IPS-18a (cell line): ENCODE measurements around the gene IPO9.
"Not testable (repeated sequence)": the region's sequence is repeated elsewhere in the genome, so short reads cannot be mapped to it uniquely, and the experiment has no call there.

Experiments used
- H3K27ac ChIP-seq: one replicate; pipeline ENCODE4 v1.5.1; 2013; ENCODE audit warnings: low read length
- H3K27me3 ChIP-seq: one replicate; pipeline ENCODE4 v1.6.1; 2013; ENCODE audit warnings: mild to moderate bottlenecking, low read length; ENCODE audit not compliant: control insufficient read depth, insufficient read depth
- H3K36me3 ChIP-seq: one replicate; pipeline ENCODE4 v1.6.1; 2013; ENCODE audit warnings: low read depth, low read length; ENCODE audit not compliant: control insufficient read depth
- H3K4me1 ChIP-seq: one replicate; pipeline ENCODE4 v1.6.1; 2013; ENCODE audit warnings: low read depth, low read length; ENCODE audit not compliant: control insufficient read depth
- H3K4me3 ChIP-seq: one replicate; pipeline ENCODE4 v1.5.1; 2013; ENCODE audit warnings: low read length
- H3K9ac ChIP-seq: one replicate; pipeline ENCODE4 v1.6.1; 2013; ENCODE audit warnings: mild to moderate bottlenecking, low read length, moderate library complexity
- H3K9me3 ChIP-seq: one replicate; pipeline ENCODE4 v1.6.1; 2013; ENCODE audit warnings: low read depth, low read length; ENCODE audit not compliant: control insufficient read depth

Gene IPO9

GRCh38 chr1:201856722-201857121 is 27.8 kb downstream of the IPO9 start:
- not testable (repeated sequence) for H3K27ac ChIP-seq, H3K9me3 ChIP-seq, H3K27me3 ChIP-seq, H3K9ac ChIP-seq, H3K4me3 ChIP-seq, H3K4me1 ChIP-seq
- H3K36me3 ChIP-seq = peaks cover 95% of the 10 kb centered on the region

GRCh38 chr1:201859424-201859823 is 30.5 kb downstream of the IPO9 start:
- H3K4me3 ChIP-seq = no peak overlapping the region
- no peak overlapping the region for H3K27ac ChIP-seq
- H3K9me3 ChIP-seq = no peaks in the 10 kb centered on the region
- H3K9ac ChIP-seq = no peak overlapping the region
- peaks cover 95% of the 10 kb centered on the region for H3K36me3 ChIP-seq
- H3K4me1 ChIP-seq = no peaks in the 10 kb centered on the region
- H3K27me3 ChIP-seq = no peaks in the 10 kb centered on the region

GRCh38 chr1:201861448-201861847 is 32.5 kb downstream of the IPO9 start:
- Histone ChIP-seq H3K9ac (no peak overlapping the region), H3K4me3 (no peak overlapping the region), H3K27ac (no peak overlapping the region), H3K9me3 (no peaks in the 10 kb centered on the region), H3K4me1 (no peaks in the 10 kb centered on the region), H3K36me3 (peaks cover 95% of the 10 kb centered on the region), H3K27me3 (no peaks in the 10 kb centered on the region)

DNA sequence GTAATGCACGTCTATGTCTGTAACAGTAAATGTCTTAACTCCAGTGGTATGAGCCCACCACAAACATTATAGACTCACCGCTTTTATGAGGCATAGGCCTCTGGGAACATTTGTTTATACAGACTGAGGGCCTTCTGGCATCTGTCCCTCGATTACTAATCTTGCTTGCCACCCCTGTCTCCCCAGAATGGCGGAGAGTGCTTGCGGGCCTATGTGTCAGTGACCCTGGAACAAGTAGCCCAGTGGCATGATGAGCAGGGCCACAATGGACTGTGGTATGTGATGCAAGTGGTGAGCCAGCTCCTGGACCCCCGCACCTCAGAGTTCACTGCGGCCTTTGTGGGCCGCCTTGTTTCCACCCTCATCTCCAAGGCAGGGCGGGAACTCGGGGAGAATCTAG is 41.4 kb downstream of the IPO9 start:
- Histone ChIP-seq H3K4me1 (no peaks in the 10 kb centered on the region), H3K27ac (no peak overlapping the region), H3K27me3 (no peaks in the 10 kb centered on the region), H3K4me3 (no peak overlapping the region), H3K9ac (no peak overlapping the region), H3K36me3 (peaks cover 95% of the 10 kb centered on the region), H3K9me3 (no peaks in the 10 kb centered on the region)

DNA sequence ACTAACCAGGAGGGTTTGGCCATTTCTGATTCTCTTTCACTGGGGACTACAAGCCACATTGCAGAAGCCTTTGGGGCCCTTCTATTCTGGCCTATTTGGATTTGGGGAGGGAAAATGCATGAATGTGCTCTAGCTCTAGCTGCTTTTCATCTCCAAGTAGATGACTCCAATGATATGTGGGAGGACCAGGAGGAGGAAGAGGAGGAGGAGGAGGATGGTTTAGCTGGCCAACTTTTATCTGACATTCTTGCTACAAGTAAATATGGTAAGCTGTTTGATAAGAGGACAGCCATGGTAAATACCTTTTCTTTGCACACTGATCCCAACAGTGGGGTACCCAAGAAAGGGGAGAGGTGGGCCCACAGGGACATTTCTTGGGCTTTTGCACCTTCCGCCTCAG is 45.7 kb downstream of the IPO9 start:
- no peak overlapping the region for H3K9ac ChIP-seq
- no peaks in the 10 kb centered on the region for H3K9me3 ChIP-seq
- H3K4me3 ChIP-seq = no peak overlapping the region
- H3K27ac ChIP-seq = no peak overlapping the region
- no peaks in the 10 kb centered on the region for H3K4me1 ChIP-seq
- H3K36me3 ChIP-seq = peaks cover 57% of the 10 kb centered on the region
- H3K27me3 ChIP-seq = no peaks in the 10 kb centered on the region

DNA sequence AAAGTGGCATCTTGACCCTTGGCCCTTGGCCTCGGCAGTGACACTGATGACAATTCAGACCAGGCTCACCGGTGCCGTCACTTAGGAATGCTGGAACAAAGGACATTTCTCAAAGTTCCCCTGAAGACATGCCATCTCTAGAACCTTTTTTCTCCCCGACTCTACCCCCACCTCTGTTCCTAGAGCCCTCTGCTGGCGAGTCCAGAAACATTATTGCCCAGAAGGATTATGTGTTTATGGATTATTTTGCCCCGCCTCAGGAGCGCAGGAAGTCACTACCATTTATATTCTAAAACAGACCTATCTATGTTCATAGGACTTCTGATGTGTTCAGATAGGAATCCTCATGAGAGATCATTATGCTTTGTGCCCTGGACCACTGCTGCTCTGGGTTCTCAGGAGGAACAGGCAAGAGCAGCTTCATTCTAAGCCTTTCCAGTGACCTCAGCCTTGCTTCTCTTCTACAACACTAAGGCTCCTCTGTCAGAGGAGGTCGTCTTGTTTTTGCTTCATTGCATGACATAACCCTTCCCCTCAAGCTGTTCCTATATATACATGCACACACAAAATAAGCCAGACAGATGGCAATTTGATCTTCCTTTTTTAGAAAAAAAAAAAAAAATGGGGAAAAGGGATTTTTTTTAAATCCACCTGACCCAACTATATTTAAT is 47.3 kb downstream of the IPO9 start:
- H3K36me3 ChIP-seq = peaks cover 42% of the 10 kb centered on the region
- no peak overlapping the region for H3K9ac ChIP-seq
- no peak overlapping the region for H3K4me3 ChIP-seq
- H3K4me1 ChIP-seq = peaks cover 4% of the 10 kb centered on the region
- H3K27ac ChIP-seq = no peak overlapping the region
- H3K9me3 ChIP-seq = no peaks in the 10 kb centered on the region
- H3K27me3 ChIP-seq = no peaks in the 10 kb centered on the region

DNA sequence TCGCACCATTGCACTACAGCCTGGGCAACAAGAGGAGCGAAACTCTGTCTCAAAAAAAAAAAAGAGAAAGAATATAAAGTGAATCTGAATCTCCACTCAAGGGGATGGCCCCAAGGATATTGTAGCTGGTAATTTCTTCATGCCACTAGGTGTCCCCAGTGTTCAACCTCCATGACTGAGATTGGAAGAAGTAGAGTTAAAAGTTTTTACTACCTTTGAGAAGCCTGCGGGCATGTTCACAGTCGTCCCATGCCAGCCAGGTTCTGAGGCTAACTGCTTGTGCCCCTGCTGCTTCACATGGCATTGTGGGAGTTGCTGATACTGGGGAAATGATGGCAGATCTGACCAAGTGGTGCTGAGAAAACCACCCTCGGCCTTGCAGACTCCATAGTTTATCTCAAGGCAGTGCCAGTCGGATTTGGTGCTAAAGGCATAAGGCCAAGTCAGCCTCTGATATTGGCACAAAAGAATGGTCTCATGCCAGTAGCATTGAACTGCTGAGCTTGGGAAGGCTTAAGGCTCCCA is 49.0 kb downstream of the IPO9 start:
- peaks cover 10% of the 10 kb centered on the region for H3K4me1 ChIP-seq
- no peak overlapping the region for H3K27ac ChIP-seq
- no peak overlapping the region for H3K9ac ChIP-seq
- no peaks in the 10 kb centered on the region for H3K27me3 ChIP-seq
- no peaks in the 10 kb centered on the region for H3K9me3 ChIP-seq
- H3K36me3 ChIP-seq = peaks cover 25% of the 10 kb centered on the region
- no peak overlapping the region for H3K4me3 ChIP-seq

DNA sequence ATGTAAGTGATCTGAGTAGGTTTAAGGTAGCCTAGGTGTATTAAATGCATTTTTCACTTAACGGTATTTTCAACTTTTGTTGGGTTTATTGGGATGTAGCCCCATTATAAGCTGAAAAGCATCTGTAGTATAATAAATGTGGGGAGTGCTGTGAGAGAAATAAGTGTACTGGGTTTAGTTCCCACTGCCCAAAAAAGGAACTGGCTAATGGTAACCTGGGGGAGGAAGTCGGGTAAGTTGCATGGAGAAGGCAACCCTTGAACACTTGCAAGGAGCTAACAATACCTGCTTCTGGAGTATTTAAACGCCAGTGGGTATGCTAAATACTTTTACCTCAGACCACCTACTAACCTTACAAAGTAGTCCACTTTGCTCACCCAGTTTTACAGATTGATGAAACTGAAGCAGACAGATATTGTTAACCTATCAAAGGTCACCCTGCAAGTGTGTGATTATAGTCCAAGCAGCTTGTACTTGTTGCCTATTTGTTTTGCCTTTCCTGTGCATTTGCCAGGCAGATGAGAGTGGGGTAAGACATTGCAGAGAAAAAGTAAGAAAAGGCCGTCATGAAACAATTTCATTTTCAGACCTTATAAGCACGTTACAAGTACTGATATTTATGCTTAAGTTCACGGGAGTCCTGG is 52.1 kb downstream of the IPO9 start:
- peaks cover 10% of the 10 kb centered on the region for H3K4me1 ChIP-seq
- no peak overlapping the region for H3K4me3 ChIP-seq
- no peaks in the 10 kb centered on the region for H3K9me3 ChIP-seq
- H3K9ac ChIP-seq = no peak overlapping the region
- H3K27ac ChIP-seq = no peak overlapping the region
- no peaks in the 10 kb centered on the region for H3K27me3 ChIP-seq
- no peaks in the 10 kb centered on the region for H3K36me3 ChIP-seq

- peaks cover 10% of the 10 kb centered on the region for H3K4me1 ChIP-seq
- H3K9ac ChIP-seq = no peak overlapping the region
- no peaks in the 10 kb centered on the region for H3K9me3 ChIP-seq
- H3K27me3 ChIP-seq = no peaks in the 10 kb centered on the region
- no peaks in the 10 kb centered on the region for H3K36me3 ChIP-seq
- no peak overlapping the region for H3K27ac ChIP-seq
- no peak overlapping the region for H3K4me3 ChIP-seq
Measured at GRCh38 chr1:201881617-201882016, 52.7 kb downstream of the IPO9 start.

- H3K4me3 ChIP-seq = no peak overlapping the region
- no peaks in the 10 kb centered on the region for H3K9me3 ChIP-seq
- H3K4me1 ChIP-seq = peaks cover 10% of the 10 kb centered on the region
- H3K9ac ChIP-seq = no peak overlapping the region
- no peaks in the 10 kb centered on the region for H3K36me3 ChIP-seq
- H3K27me3 ChIP-seq = peaks cover 5% of the 10 kb centered on the region
- no peak overlapping the region for H3K27ac ChIP-seq
Measured at GRCh38 chr1:201882665-201883132, 53.7 kb downstream of the IPO9 start.

DNA sequence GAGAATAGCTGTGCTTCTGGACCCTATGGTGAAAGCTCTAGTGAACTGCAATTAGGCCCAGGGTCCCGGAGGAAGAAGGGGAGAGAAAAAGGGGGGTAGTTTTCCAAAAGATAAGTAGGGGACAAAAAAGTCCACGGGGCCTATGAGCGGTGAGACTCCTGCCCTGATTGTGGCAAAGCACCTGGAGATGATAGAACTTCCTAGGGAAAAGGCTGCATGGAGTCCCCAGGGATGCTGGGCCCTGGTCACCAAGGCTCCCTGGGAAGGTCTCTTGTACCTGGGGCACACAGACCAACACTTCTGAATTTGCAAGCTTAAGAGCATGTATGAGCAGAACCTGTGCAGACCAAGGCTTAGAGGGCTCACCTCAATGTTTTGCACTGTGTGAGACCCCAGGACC is 54.3 kb downstream of the IPO9 start:
- H3K27me3 ChIP-seq = peaks cover 11% of the 10 kb centered on the region
- no peak overlapping the region for H3K27ac ChIP-seq
- peaks cover 14% of the 10 kb centered on the region for H3K4me1 ChIP-seq
- no peaks in the 10 kb centered on the region for H3K9me3 ChIP-seq
- H3K36me3 ChIP-seq = no peaks in the 10 kb centered on the region
- H3K4me3 ChIP-seq = no peak overlapping the region
- no peak overlapping the region for H3K9ac ChIP-seq

- peaks cover 14% of the 10 kb centered on the region for H3K4me1 ChIP-seq
- H3K4me3 ChIP-seq = no peak overlapping the region
- H3K27ac ChIP-seq = no peak overlapping the region
- H3K9me3 ChIP-seq = no peaks in the 10 kb centered on the region
- H3K9ac ChIP-seq = no peak overlapping the region
- H3K27me3 ChIP-seq = peaks cover 15% of the 10 kb centered on the region
- no peaks in the 10 kb centered on the region for H3K36me3 ChIP-seq
Measured at GRCh38 chr1:201883786-201884185, 54.8 kb downstream of the IPO9 start.
